GM06990 (cell line): ENCODE data around the gene IGFLR1.

Source experiments
- DNase-seq: peaks from one replicate; pipeline ENCODE4 v3.0.0-alpha.2; 2011; ENCODE audit not compliant: insufficient read length; ENCODE audit errors: extremely low read depth
- H3K27me3 ChIP-seq: replicated peaks from 2 replicates; pipeline ENCODE4 v1.6.0; 2011; ENCODE audit warnings: low read length; ENCODE audit not compliant: control insufficient read depth, insufficient read depth
- H3K36me3 ChIP-seq: 2 replicates; pipeline ENCODE4 v1.5.1; 2011; ENCODE audit warnings: low read length; ENCODE audit not compliant: control insufficient read depth, insufficient read depth
- H3K4me3 ChIP-seq: replicated peaks from 2 replicates; pipeline ENCODE4 v1.5.1; 2011; ENCODE audit warnings: low read depth, mild to moderate bottlenecking, control low read depth, low read length
- TF ChIP-seq, protein P1 (sequence below): IDR thresholded peaks from 2 replicates; pipeline ENCODE4 v1.5.1; 2011; ENCODE audit warnings: low read length, control low read depth, mild to moderate bottlenecking, inconsistent platforms; ENCODE audit not compliant: insufficient read depth, poor library complexity, severe bottlenecking

Gene IGFLR1

DNA sequence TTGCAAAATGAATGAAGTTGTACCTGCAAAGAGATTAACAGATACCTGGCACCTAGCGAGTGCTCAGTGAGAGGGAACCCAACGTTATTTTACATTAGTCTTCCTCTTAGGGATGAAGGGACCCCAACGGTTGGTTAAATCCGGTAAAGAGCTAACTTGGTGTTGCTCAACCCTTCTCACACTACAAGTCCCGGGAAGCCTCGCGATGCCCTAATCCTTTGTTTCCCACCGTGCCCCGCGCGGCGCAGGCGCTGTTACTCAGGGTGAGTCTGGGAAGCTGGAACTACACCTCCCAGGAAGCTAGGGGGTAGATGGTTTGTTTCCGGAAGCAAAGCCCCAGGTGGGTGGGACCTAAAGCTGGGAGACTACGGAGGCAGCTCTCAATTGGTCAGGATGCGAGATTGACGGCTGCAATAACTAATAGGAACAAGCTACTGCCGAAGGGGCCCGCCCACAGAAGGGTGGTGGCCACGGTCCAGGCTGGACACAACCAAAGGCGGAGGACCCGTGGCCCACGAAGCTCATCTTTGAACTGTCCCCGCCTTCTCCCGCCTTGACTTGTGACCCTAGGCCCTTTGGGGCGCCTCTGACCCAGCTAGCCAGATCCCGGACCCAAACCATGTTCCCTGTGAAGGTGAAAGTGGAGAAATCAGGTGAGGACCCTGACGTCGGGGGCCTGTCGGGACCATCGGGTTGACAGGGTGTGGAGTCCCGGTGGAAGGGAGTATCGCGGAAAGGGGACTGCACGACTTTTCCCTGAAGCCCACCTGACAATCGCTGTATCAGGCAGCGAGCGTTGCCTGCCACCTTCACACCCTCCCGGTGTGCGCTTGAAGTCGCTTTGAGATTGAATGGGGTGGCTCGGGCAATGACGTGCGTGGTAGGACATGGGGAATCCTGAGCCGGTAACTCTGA, 6.1 kb upstream of the IGFLR1 start, which contains the start of gene LIN37:
Gene LIN37, plus strand, starts transcription at position 471 of the 915 bp plus-strand sequence. Its CDS starts 149 bp downstream, at position 620.
- Histone ChIP-seq H3K4me3 (peak within 1 kb of the TSS; percentile 82), H3K27me3 (no peaks in the 10 kb centered on the region), H3K36me3 (peaks cover 9% of the 10 kb centered on the region)
- TF ChIP-seq, protein P1, sequence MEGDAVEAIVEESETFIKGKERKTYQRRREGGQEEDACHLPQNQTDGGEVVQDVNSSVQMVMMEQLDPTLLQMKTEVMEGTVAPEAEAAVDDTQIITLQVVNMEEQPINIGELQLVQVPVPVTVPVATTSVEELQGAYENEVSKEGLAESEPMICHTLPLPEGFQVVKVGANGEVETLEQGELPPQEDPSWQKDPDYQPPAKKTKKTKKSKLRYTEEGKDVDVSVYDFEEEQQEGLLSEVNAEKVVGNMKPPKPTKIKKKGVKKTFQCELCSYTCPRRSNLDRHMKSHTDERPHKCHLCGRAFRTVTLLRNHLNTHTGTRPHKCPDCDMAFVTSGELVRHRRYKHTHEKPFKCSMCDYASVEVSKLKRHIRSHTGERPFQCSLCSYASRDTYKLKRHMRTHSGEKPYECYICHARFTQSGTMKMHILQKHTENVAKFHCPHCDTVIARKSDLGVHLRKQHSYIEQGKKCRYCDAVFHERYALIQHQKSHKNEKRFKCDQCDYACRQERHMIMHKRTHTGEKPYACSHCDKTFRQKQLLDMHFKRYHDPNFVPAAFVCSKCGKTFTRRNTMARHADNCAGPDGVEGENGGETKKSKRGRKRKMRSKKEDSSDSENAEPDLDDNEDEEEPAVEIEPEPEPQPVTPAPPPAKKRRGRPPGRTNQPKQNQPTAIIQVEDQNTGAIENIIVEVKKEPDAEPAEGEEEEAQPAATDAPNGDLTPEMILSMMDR, result no peak
- peak; percentile 98 for DNase-seq

GRCh38 chr19:35746531-35746930, 4.3 kb upstream of the IGFLR1 start:
- TF ChIP-seq, protein P1, result no peak
- H3K4me3 ChIP-seq, result peak overlapping the region; percentile 67
- no peak for DNase-seq

GRCh38 chr19:35746087-35746462, 3.8 kb upstream of the IGFLR1 start:
- DNase-seq, result no peak
- no peaks in the 10 kb centered on the region for H3K36me3 ChIP-seq
- TF ChIP-seq, protein P1, result no peak
- peak overlapping the region; percentile 67 for H3K4me3 ChIP-seq
- H3K27me3 ChIP-seq, result no peaks in the 10 kb centered on the region

More at GRCh38 chr19:35746531-35746930, 4.3 kb upstream of the IGFLR1 start:
- no peaks in the 10 kb centered on the region for H3K27me3 ChIP-seq
- H3K36me3 ChIP-seq, result no peaks in the 10 kb centered on the region

GRCh38 chr19:35745328-35746086, 3.3 kb upstream of the IGFLR1 start, which contains the start of the genes PSENEN and U2AF1L4:
Gene PSENEN (plus strand): TSS chr19:35745651. CDS start chr19:35745931, 280 bp downstream.
Gene U2AF1L4 (minus strand): TSS chr19:35745418. CDS start chr19:35745391, 27 bp downstream.
- peak; percentile 100 for DNase-seq
- TF ChIP-seq, protein P1, result no peak
- Histone ChIP-seq H3K36me3 (no peaks in the 10 kb centered on the region), H3K27me3 (no peaks in the 10 kb centered on the region), H3K4me3 (peak within 1 kb of the TSS; percentile 83)

GRCh38 chr19:35744430-35745327, 2.4 kb upstream of the IGFLR1 start:
- TF ChIP-seq, protein P1, result peak; percentile 41
- Histone ChIP-seq H3K36me3 (no peaks in the 10 kb centered on the region), H3K27me3 (no peaks in the 10 kb centered on the region), H3K4me3 (peak overlapping the region; percentile 83)
- DNase-seq, result peak; percentile 90
